HepG2 (cell line): ENCODE data around the gene CPT1B. TPM values are rescaled to one million over a fixed set of nuclear protein-coding genes. Genes with fewer than 3 reads are reported as not detected.

Experiments
- AKNA ChIP-seq: sonication (generic); formaldehyde crosslinking; IDR thresholded peaks from 2 replicates; pipeline ENCODE4 v1.4.0; 2020; ENCODE audit warnings: missing genetic modification reagents, borderline replicate concordance
- ATF7-NPFF ChIP-seq: sonication (generic); formaldehyde crosslinking; IDR thresholded peaks from 2 replicates; pipeline ENCODE4 v1.8.1; 2023; ENCODE audit warnings: mild to moderate bottlenecking, low read depth, missing genetic modification reagents, moderate library complexity
- CBX5 ChIP-seq: sonication (generic); formaldehyde crosslinking; IDR thresholded peaks from 2 replicates; pipeline ENCODE4 v1.4.0; 2020; ENCODE audit warnings: missing genetic modification reagents, borderline replicate concordance
- HOXA7 ChIP-seq: sonication (generic); formaldehyde crosslinking; IDR thresholded peaks from 2 replicates; pipeline ENCODE4 v1.8.1; 2022; ENCODE audit warnings: mild to moderate bottlenecking, missing genetic modification reagents, moderate library complexity
- JUND ChIP-seq: sonication (generic); formaldehyde crosslinking; IDR thresholded peaks from 2 replicates; pipeline ENCODE4 v1.8.0; 2022; ENCODE audit warnings: mild to moderate bottlenecking, missing genetic modification reagents
- NONO ChIP-seq, 2 experiments: fragments of 450-650 bp in 1 of 2; sonication (generic) in 1 of 2; formaldehyde crosslinking in 1 of 2; IDR thresholded peaks in 1 of 2; conservative IDR thresholded peaks in 1 of 2; 2 replicates each; pipeline versions ENCODE4 v1.6.1 to v1.8.0; 2017 to 2022; ENCODE audit warnings: mild to moderate bottlenecking in 1 of 2, missing genetic modification reagents in 1 of 2, moderate library complexity in 1 of 2
- RBM22 ChIP-seq: fragments of 200-400 bp; formaldehyde crosslinking; optimal IDR thresholded peaks from 2 replicates; pipeline ENCODE3; 2017; ENCODE audit warnings: mild to moderate bottlenecking, low read length, moderate library complexity
- TARDBP ChIP-seq: sonication (generic); formaldehyde crosslinking; IDR thresholded peaks from 2 replicates; pipeline ENCODE4 v1.8.0; 2022; ENCODE audit warnings: mild to moderate bottlenecking, missing genetic modification reagents
- TOPORS ChIP-seq: sonication (generic); formaldehyde crosslinking; IDR thresholded peaks from 2 replicates; pipeline ENCODE4 v1.8.0; 2023; ENCODE audit warnings: mild to moderate bottlenecking, missing genetic modification reagents
- ZFP90 ChIP-seq: sonication (generic); formaldehyde crosslinking; IDR thresholded peaks from 2 replicates; pipeline ENCODE4 v1.8.0; 2022; ENCODE audit warnings: missing genetic modification reagents, mild to moderate bottlenecking, inconsistent platforms, borderline replicate concordance
- ZMYM4 ChIP-seq: sonication (generic); formaldehyde crosslinking; IDR thresholded peaks from 2 replicates; pipeline ENCODE4 v1.8.1; 2023; ENCODE audit warnings: mild to moderate bottlenecking, missing genetic modification reagents
- polyA plus RNA-seq, 8 experiments: library from polyadenylated mRNA; depleted of rRNA in 3 of 8; stranded (reverse) in 7 of 8; unstranded in 1 of 8; fragments of >200 nt; fragmentation: Illumina TruSeq in 4 of 8; extraction: Trizol in 4 of 8; gene quantifications; 2 replicates each; pipeline versions ENCODE4 v1.2.1 to v1.2.3, GENCODE V29; 2011 to 2016; ENCODE audit warnings: low read depth in 4 of 8, missing spikeins in 1 of 8, mixed read lengths in 1 of 8; ENCODE audit not compliant: insufficient read depth in 1 of 8
- total RNA-seq, 5 experiments: library from RNA; depleted of rRNA; stranded (reverse); fragments of >200 nt; fragmentation: Illumina TruSeq; extraction: Trizol; gene quantifications; 2 replicates each; pipeline ENCODE4 v1.2.3, GENCODE V29; 2016; ENCODE audit warnings: low read depth in 1 of 5
- TF ChIP-seq, protein P1 (sequence below): IDR thresholded peaks from 2 replicates; pipeline ENCODE4 v1.6.1; 2016; ENCODE audit warnings: low read depth, missing genetic modification reagents, missing compliant biosample characterization
- TF ChIP-seq, protein P2 (sequence below): sonication (generic); formaldehyde crosslinking; conservative IDR thresholded peaks from 2 replicates; pipeline ENCODE4 v1.4.0; 2020; ENCODE audit warnings: mild to moderate bottlenecking, missing genetic modification reagents, moderate library complexity

CPT1B gene
- total and polyA plus RNA-seq, 2 of the 13 experiments (the other 11 are each of a cell fraction or from before 2014, with no cell fraction given): 9.2 to 19.5 TPM

DNA sequence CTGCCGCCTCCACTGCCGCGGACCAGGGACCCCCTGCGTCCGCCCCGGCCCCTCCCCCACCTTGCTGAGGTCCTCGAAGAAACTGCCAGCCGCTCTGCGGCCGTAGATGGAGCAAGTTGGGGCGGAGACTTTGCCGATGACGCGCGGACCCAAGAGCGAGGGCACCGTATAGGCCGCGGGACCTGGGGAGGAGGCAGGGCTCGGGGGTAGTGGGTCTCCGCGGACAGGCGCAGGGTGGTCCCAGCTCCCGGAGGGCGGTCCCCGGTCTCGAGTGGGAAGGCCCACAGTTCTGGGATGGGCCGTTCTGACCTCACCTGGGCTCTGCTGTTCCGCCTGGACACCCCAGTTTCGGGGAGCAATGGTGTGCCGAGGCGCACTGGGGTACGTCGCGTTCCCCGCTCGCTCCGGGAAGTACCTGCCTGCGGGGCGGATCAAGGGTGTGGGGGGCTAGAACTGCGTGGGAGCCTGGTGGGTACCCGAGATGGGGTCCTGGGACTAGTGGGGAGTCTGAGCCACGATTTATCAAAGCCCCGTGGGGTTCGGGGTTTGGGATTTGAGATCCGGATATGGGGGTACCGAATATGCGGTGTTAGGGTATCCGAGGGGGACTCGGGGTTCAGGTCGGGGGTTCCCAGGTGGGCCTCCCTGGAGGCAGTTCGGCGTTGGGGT, 47.2 kb downstream of the CPT1B start (continued):
- TF ChIP-seq, protein P1, sequence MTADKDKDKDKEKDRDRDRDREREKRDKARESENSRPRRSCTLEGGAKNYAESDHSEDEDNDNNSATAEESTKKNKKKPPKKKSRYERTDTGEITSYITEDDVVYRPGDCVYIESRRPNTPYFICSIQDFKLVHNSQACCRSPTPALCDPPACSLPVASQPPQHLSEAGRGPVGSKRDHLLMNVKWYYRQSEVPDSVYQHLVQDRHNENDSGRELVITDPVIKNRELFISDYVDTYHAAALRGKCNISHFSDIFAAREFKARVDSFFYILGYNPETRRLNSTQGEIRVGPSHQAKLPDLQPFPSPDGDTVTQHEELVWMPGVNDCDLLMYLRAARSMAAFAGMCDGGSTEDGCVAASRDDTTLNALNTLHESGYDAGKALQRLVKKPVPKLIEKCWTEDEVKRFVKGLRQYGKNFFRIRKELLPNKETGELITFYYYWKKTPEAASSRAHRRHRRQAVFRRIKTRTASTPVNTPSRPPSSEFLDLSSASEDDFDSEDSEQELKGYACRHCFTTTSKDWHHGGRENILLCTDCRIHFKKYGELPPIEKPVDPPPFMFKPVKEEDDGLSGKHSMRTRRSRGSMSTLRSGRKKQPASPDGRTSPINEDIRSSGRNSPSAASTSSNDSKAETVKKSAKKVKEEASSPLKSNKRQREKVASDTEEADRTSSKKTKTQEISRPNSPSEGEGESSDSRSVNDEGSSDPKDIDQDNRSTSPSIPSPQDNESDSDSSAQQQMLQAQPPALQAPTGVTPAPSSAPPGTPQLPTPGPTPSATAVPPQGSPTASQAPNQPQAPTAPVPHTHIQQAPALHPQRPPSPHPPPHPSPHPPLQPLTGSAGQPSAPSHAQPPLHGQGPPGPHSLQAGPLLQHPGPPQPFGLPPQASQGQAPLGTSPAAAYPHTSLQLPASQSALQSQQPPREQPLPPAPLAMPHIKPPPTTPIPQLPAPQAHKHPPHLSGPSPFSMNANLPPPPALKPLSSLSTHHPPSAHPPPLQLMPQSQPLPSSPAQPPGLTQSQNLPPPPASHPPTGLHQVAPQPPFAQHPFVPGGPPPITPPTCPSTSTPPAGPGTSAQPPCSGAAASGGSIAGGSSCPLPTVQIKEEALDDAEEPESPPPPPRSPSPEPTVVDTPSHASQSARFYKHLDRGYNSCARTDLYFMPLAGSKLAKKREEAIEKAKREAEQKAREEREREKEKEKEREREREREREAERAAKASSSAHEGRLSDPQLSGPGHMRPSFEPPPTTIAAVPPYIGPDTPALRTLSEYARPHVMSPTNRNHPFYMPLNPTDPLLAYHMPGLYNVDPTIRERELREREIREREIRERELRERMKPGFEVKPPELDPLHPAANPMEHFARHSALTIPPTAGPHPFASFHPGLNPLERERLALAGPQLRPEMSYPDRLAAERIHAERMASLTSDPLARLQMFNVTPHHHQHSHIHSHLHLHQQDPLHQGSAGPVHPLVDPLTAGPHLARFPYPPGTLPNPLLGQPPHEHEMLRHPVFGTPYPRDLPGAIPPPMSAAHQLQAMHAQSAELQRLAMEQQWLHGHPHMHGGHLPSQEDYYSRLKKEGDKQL (CRISPR knock-in tag): peak; percentile 9; the same call in 1 of the 2 replicates
- TF ChIP-seq, protein P2, sequence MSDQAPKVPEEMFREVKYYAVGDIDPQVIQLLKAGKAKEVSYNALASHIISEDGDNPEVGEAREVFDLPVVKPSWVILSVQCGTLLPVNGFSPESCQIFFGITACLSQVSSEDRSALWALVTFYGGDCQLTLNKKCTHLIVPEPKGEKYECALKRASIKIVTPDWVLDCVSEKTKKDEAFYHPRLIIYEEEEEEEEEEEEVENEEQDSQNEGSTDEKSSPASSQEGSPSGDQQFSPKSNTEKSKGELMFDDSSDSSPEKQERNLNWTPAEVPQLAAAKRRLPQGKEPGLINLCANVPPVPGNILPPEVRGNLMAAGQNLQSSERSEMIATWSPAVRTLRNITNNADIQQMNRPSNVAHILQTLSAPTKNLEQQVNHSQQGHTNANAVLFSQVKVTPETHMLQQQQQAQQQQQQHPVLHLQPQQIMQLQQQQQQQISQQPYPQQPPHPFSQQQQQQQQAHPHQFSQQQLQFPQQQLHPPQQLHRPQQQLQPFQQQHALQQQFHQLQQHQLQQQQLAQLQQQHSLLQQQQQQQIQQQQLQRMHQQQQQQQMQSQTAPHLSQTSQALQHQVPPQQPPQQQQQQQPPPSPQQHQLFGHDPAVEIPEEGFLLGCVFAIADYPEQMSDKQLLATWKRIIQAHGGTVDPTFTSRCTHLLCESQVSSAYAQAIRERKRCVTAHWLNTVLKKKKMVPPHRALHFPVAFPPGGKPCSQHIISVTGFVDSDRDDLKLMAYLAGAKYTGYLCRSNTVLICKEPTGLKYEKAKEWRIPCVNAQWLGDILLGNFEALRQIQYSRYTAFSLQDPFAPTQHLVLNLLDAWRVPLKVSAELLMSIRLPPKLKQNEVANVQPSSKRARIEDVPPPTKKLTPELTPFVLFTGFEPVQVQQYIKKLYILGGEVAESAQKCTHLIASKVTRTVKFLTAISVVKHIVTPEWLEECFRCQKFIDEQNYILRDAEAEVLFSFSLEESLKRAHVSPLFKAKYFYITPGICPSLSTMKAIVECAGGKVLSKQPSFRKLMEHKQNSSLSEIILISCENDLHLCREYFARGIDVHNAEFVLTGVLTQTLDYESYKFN (CRISPR knock-in tag): 0 out of 2 replicates have a peak, but pooled peaks have one; percentile 20
- TF ChIP-seq TARDBP (CRISPR knock-in tag) (no peak; the same call in 1 of the 2 replicates), ZMYM4 (0 out of 2 replicates have a peak, but pooled peaks have one; percentile 1), CBX5 (peak; percentile 21; the same call in 1 of the 2 replicates), ZFP90 (CRISPR knock-in tag) (peak; percentile 62; the same call in 1 of the 2 replicates), ATF7-NPFF (CRISPR knock-in tag) (peak; percentile 65; the same call in 1 of the 2 replicates), TOPORS (CRISPR knock-in tag) (peak; percentile 84; the same call in 1 of the 2 replicates), AKNA (CRISPR knock-in tag) (no peak), NONO (IDR thresholded peaks at IDR 0.05) (no peak), NONO (CRISPR knock-in tag; conservative IDR thresholded peaks at IDR 0.05) (peak; percentile 74), RBM22 (peak; percentile 23), JUND (CRISPR knock-in tag) (0 out of 2 replicates have a peak, but pooled peaks have one; percentile 39), HOXA7 (CRISPR knock-in tag) (0 out of 2 replicates have a peak, but pooled peaks have one; percentile 1)
